Sciatic nerve (tissue), 2 donors: ENCODE measurements around the gene GNB4. TPM values are rescaled to one million over a fixed set of nuclear protein-coding genes. Genes with fewer than 3 reads are reported as not detected.

Source experiments
- ATAC-seq: fragments of 200-7000 bp; cut with Tn5 transposase; one replicate; pipeline ENCODE4 v1.9.1; 2020; ENCODE audit warnings: mild to moderate bottlenecking, moderate library complexity
- DNase-seq: peaks from one replicate; pipeline ENCODE4 v3.0.0-alpha.2; 2020; ENCODE audit warnings: low spot score
- intact Hi-C: fragments of 100-400 bp; cut with DNase I; formaldehyde crosslinking; loops from one replicate; pipeline ENCODE4 v1.14.2; 2022
- total RNA-seq: library from RNA; stranded (reverse); fragmentation: NEBNext Ultra II Directional; extraction: Animal tissue kit (Norgen Biotek cat#: 25700); gene quantifications from one replicate; pipeline ENCODE4 v1.2.1, GENCODE V29; 2021
- donor health status: DM: no; HTN: no; CAD: no.
- donor health status: DM: no; HTN: no; CAD: no.

The GNB4 gene
- total RNA-seq, 1 donor from 2014 or later: 67.3 TPM

- DNase-seq (no peak), ATAC-seq (no peak)
- intact Hi-C loops: no loop called here
These were observed 59.4 kb downstream of the GNB4 start for GRCh38 chr3:179391906-179392305.

GRCh38 chr3:179376474-179376873, 74.8 kb downstream of the GNB4 start:
- DNase-seq (no peak), ATAC-seq (no peak)
- intact Hi-C loops: no loop called here

DNA sequence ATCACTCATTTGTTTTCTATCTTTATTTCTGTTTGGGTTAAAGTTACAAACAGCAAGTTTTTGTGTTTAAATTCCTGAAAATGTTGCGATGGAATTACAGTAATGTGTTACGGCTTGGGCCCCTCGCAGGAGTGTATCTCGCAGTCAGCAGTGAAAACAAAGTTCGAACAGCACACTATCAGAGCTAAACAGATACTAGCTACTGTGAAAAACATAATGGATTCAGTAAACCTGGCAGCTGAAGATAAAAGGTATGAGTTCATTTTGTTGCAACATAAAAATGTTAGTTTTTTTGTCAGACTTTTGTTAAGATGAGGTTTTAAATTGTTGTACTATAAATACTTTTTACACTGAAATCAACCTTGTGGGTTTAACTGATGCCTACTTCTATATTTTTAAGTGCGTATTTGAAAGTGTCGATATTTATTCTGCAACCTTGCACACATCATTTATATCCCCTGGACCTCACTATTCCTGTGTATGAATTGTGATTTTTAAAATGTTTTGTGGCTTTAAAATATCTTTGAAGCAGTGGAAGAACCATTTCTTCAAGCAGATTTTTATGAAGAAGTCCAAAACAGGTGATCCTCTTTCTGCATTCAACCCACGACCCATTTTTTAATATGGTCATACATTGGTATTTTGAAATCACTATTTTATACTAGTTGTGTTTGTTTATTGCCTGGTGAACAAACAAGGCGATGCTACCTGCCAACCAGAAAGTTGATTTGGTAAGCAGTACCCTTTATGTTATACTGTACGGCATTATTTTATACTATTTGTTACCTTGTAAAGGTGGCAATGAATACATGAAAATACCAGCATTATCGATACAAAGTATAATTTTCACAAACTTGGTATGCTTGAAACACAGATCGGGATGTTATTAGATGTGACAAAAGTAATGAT, 75.9 kb downstream of the GNB4 start:
- no peak for ATAC-seq
- intact Hi-C loops: no loop called here
- no peak for DNase-seq

GRCh38 chr3:179373938-179374337, 77.3 kb downstream of the GNB4 start:
- intact Hi-C loops: no loop called here
- ATAC-seq (no peak), DNase-seq (no peak)

GRCh38 chr3:179369621-179370020, 81.6 kb downstream of the GNB4 start:
- intact Hi-C loops: no loop called here
- ATAC-seq (no peak), DNase-seq (no peak)

DNA sequence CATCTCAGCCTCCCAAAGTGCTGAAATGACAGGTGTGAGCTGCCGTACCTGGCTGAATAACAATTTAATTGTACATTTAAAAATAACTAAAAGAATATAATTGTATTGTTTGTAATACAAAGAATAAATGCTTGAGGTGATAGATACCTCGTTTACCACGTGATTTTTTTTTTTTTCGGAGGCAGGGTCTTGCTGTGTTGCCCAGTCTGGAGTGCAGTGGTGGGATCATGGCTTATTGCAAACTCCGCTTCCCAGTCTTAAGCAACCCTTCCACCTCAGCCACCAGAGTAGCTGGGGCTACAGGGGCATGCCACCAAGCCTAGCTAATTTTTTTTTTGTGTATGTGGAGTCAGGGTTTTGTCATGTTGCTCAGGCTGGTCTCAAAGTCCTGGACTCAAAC, 87.9 kb downstream of the GNB4 start:
- DNase-seq: no peak
- no peak for ATAC-seq
- intact Hi-C loops: no loop called here

GRCh38 chr3:179355996-179356395, 95.3 kb downstream of the GNB4 start:
- intact Hi-C loops: no loop called here
- DNase-seq: no peak
- ATAC-seq: no peak

- ATAC-seq (no peak), DNase-seq (no peak)
- intact Hi-C loops: no loop called here
These were observed 102.8 kb downstream of the GNB4 start for GRCh38 chr3:179348325-179349013.

DNA sequence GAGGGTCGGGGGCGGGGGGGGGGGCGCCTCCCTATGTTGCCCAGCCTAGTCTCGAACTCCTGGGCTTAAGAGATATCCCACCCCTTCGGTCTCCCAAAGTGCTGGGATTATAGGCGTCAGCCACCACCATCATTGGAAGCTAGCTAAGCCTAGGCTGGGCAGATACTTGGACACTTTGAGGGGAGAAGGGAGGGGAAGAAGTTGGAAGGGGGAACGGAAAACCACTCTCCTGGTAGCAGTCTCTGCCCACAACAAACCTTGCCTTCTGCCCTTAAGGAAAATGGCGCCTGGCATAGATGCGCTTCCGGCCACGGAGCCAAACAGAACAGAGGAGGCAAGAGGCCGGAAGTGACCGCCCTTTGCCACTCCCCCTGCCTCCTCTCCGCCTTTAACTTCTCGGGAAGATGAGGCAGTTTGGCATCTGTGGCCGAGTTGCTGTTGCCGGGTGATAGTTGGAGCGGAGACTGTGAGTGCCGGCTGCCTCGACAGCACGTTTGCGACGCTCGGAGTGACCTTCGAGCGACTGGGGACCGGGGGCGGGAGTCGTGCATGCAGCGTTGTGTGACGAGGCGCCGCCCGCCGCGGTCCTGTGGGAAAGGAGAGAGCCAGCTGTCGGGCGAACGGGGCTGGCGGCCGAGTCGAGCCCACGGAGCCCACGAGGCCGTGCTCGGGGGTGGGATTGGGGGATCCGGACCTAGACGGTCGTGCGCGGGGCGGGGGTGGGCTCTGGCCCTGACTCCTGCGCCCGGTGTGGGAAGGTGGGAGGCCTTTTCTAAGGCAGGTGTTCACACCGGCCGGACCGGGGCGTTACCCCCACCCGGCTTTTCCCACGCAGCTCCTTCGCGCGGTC, 103.7 kb downstream of the GNB4 start, which contains the start of gene MFN1:
Gene MFN1 (plus strand): TSS at position 365 of the 850 bp plus-strand sequence. CDS start 1,143 bp downstream, outside the sequence.
- intact Hi-C loops: no loop called here
- DNase-seq (peak; percentile 96), ATAC-seq (peak; percentile 100)

Other genes with a start within 250 kb of the GNB4 start
- 3.8 TPM for gene KCNMB3, start 200.4 kb downstream of the GNB4 start, total RNA-seq
- 32.3 TPM for gene ZNF639, start 128.4 kb downstream of the GNB4 start, total RNA-seq
- gene MFN1, start 103.8 kb downstream of the GNB4 start, total RNA-seq: 61.2 TPM
- gene ACTL6A, start 111.5 kb upstream of the GNB4 start, total RNA-seq: 39.7 TPM
- gene MRPL47, start 153.2 kb upstream of the GNB4 start, total RNA-seq: 20.7 TPM
- gene NDUFB5, start 153.3 kb upstream of the GNB4 start, total RNA-seq: 61.8 TPM
- 13.8 TPM for gene USP13, start 201.6 kb upstream of the GNB4 start, total RNA-seq